ENCODE data around the gene NTN1.

NTN1 gene

DNA sequence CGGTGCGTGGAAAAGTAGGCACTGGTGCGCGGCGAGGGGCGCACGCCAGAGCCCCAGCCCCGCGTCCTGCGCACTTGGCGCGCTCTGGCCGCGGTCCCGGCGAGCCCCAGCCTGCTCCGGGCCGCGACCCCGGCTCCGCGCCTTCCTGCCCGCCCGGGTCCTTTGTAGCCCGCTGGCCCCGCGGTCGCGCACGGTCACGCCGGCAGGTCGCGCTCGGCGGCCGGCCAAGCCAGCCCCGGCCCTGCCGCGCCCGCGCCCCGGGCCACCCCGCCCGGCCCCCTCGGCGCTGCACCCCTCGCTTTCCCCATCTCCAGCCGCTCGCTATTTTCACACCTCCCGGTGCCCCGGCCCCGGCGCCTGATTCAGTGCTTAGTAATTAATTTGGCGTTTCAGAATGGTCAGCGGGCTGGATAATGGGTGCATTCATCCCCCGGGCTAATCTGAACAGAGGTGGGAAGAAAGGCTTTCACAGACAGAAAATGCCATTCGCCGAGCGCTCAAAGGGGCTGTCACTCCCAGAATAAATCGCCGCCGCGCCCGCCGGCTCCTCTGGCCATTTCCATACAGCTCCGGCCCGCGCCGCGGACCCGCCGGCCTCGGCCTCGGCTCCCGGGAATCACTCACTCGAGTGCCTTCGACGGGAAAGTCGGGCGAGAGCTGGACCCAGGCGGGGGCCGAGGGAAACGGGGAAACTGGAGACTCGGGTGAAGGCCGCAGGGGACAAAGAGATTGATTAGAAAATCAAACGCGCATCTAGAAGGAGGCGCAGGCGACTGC lies 17.8 kb upstream of the NTN1 start:
- H3F3A ChIP-seq (ENCODE audit: insufficient read depth, low read length), result no peaks in the 10 kb centered on the region
- H3K4me1 ChIP-seq (ENCODE audit: insufficient read depth, low read length, severe bottlenecking), result no peaks in the 10 kb centered on the region
- no peak overlapping the region for H3K4me3 ChIP-seq (ENCODE audit: low read depth, low read length, poor library complexity, severe bottlenecking)
- TF ChIP-seq, protein P1, sequence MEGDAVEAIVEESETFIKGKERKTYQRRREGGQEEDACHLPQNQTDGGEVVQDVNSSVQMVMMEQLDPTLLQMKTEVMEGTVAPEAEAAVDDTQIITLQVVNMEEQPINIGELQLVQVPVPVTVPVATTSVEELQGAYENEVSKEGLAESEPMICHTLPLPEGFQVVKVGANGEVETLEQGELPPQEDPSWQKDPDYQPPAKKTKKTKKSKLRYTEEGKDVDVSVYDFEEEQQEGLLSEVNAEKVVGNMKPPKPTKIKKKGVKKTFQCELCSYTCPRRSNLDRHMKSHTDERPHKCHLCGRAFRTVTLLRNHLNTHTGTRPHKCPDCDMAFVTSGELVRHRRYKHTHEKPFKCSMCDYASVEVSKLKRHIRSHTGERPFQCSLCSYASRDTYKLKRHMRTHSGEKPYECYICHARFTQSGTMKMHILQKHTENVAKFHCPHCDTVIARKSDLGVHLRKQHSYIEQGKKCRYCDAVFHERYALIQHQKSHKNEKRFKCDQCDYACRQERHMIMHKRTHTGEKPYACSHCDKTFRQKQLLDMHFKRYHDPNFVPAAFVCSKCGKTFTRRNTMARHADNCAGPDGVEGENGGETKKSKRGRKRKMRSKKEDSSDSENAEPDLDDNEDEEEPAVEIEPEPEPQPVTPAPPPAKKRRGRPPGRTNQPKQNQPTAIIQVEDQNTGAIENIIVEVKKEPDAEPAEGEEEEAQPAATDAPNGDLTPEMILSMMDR (IDR thresholded peaks at IDR 0.05; ENCODE audit: low read length), result no peak
- TF ChIP-seq EZH2 (IDR thresholded peaks at IDR 0.05; ENCODE audit: borderline replicate concordance, low read length), result no peak
- H4K20me1 ChIP-seq (ENCODE audit: insufficient read depth, low read length), result no peaks in the 10 kb centered on the region
- H3K79me2 ChIP-seq (ENCODE audit: insufficient read depth, low read length), result no peaks in the 10 kb centered on the region
- no peak overlapping the region for H2AFZ ChIP-seq (ENCODE audit: low read length)
- H3K9me3 ChIP-seq (ENCODE audit: low read length), result no peaks in the 10 kb centered on the region
- no peak overlapping the region for H3K27ac ChIP-seq (ENCODE audit: low read depth, low read length, poor library complexity, severe bottlenecking)
- no peak overlapping the region for H3K9ac ChIP-seq (ENCODE audit: low read length)
- no peaks in the 10 kb centered on the region for H3K27me3 ChIP-seq (ENCODE audit: insufficient read depth, low read length)
- H3K36me3 ChIP-seq (ENCODE audit: insufficient read depth, low read length), result no peaks in the 10 kb centered on the region
- no peak overlapping the region for H3K4me2 ChIP-seq (ENCODE audit: low read length)
- no peaks in the 10 kb centered on the region for H3K9me2 ChIP-seq (ENCODE audit: low read depth, low read length)

DNA sequence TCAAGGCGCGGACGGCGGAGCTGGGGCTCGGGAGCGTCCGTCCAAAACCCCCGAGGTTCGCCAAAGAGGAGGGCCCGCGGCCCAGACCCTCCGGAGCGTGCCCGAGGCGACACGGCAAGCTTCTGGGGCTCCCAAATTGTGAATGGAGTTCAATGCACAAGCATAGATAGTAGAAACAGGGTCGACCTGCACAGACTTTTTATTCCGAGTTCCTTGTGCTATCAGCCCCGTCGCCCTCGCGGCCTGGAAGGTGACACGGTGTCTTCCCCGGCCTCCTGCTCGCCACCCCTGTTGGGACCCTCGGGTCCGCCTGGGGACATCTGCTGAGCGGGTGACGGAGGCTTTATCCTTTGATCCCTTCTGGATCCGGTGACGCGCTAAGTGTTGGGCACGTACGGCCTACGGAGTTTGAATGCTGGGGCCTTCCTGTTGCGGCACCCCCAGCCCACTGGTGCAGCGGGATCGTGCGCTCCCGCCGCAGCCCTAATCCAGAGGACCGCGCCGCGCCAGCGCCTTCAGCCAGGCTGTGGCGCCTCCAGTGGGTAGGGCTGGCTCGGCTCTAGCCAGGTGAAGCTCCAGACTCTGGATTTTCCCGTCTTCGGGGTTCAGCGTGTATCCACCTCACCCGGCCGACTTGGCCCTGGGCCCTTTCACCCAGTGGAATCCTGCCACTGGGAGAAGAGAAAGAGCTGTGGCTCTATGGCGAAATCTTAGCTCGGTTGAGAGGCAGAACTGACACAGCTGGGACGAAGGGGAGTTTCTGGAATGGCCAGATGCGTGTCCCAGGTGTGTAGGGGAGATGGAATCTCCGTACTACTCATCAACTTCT lies 17.0 kb upstream of the NTN1 start:
- no peaks in the 10 kb centered on the region for H3K27me3 ChIP-seq (ENCODE audit: insufficient read depth, low read length)
- no peak overlapping the region for H3K9ac ChIP-seq (ENCODE audit: low read length)

DNA sequence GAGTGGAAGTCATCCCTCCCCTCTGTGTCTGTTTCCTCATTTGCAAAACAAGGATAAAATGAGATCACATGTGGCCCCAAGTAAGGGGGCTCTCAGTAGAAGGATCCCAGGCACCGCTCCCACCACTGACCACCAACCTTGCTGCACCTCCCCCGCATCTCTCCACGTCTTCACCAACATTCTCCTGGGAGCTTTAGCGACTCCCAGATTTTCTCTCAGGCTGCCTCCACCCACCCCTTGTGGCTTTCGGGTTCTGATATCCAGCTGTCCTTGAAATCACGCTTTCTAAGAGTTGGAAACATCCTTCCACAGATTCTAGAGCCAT lies 16.4 kb upstream of the NTN1 start:
- no peaks in the 10 kb centered on the region for H3F3A ChIP-seq (ENCODE audit: insufficient read depth, low read length)
- H3K36me3 ChIP-seq (ENCODE audit: insufficient read depth, low read length), result no peaks in the 10 kb centered on the region
- H3K79me2 ChIP-seq (ENCODE audit: insufficient read depth, low read length), result no peaks in the 10 kb centered on the region
- no peak overlapping the region for H3K27ac ChIP-seq (ENCODE audit: low read depth, low read length, poor library complexity, severe bottlenecking)
- no peak overlapping the region for H3K4me2 ChIP-seq (ENCODE audit: low read length)
- H3K4me1 ChIP-seq (ENCODE audit: insufficient read depth, low read length, severe bottlenecking), result no peaks in the 10 kb centered on the region
- no peak overlapping the region for H3K4me3 ChIP-seq (ENCODE audit: low read depth, low read length, poor library complexity, severe bottlenecking)
- H2AFZ ChIP-seq (ENCODE audit: low read length), result no peak overlapping the region
- no peaks in the 10 kb centered on the region for H3K9me2 ChIP-seq (ENCODE audit: low read depth, low read length)
- H3K9me3 ChIP-seq (ENCODE audit: low read length), result no peaks in the 10 kb centered on the region
- H4K20me1 ChIP-seq (ENCODE audit: insufficient read depth, low read length), result no peaks in the 10 kb centered on the region
- no peak overlapping the region for H3K9ac ChIP-seq (ENCODE audit: low read length)
- no peaks in the 10 kb centered on the region for H3K27me3 ChIP-seq (ENCODE audit: insufficient read depth, low read length)
- TF ChIP-seq EZH2 (IDR thresholded peaks at IDR 0.05; ENCODE audit: borderline replicate concordance, low read length), result no peak
- TF ChIP-seq, protein P1 (IDR thresholded peaks at IDR 0.05; ENCODE audit: low read length), result no peak

More for the DNA sequence above, 17.0 kb upstream of the NTN1 start:
- no peak overlapping the region for H3K4me3 ChIP-seq (ENCODE audit: low read depth, low read length, poor library complexity, severe bottlenecking)
- no peaks in the 10 kb centered on the region for H3K36me3 ChIP-seq (ENCODE audit: insufficient read depth, low read length)
- H2AFZ ChIP-seq (ENCODE audit: low read length), result no peak overlapping the region
- no peaks in the 10 kb centered on the region for H3K9me2 ChIP-seq (ENCODE audit: low read depth, low read length)
- TF ChIP-seq EZH2 (IDR thresholded peaks at IDR 0.05; ENCODE audit: borderline replicate concordance, low read length), result no peak
- no peaks in the 10 kb centered on the region for H3K9me3 ChIP-seq (ENCODE audit: low read length)
- no peaks in the 10 kb centered on the region for H3K4me1 ChIP-seq (ENCODE audit: insufficient read depth, low read length, severe bottlenecking)
- H3K4me2 ChIP-seq (ENCODE audit: low read length), result no peak overlapping the region
- no peaks in the 10 kb centered on the region for H4K20me1 ChIP-seq (ENCODE audit: insufficient read depth, low read length)
- no peak overlapping the region for H3K27ac ChIP-seq (ENCODE audit: low read depth, low read length, poor library complexity, severe bottlenecking)
- no peaks in the 10 kb centered on the region for H3K79me2 ChIP-seq (ENCODE audit: insufficient read depth, low read length)
- no peaks in the 10 kb centered on the region for H3F3A ChIP-seq (ENCODE audit: insufficient read depth, low read length)

Data from OCI-LY1 (cell line).